Mesendoderm (in vitro differentiated cells): ENCODE results near the gene ARHGEF6.

Source experiments
- DNase-seq: peaks from one replicate; pipeline ENCODE4 v3.0.0; 2013
- H2AK5ac ChIP-seq: 2 replicates; pipeline ENCODE4 v1.6.1; 2013; ENCODE audit warnings: low read length, inconsistent platforms
- H2BK120ac ChIP-seq: 2 replicates; pipeline ENCODE4 v1.6.1; 2013; ENCODE audit warnings: low read depth, mild to moderate bottlenecking, low read length, moderate library complexity, mixed read lengths
- H2BK15ac ChIP-seq: replicated peaks from 2 replicates; pipeline ENCODE4 v1.6.1; 2013; ENCODE audit warnings: low read depth, mild to moderate bottlenecking, moderate library complexity
- H2BK5ac ChIP-seq: 2 replicates; pipeline ENCODE4 v1.6.1; 2013; ENCODE audit warnings: low read length, inconsistent platforms
- H3K18ac ChIP-seq: 2 replicates; pipeline ENCODE4 v1.6.1; 2013; ENCODE audit warnings: mild to moderate bottlenecking, low read length, mixed read lengths
- H3K23ac ChIP-seq: one replicate; pipeline ENCODE4 v1.6.1; 2013; ENCODE audit warnings: low read length
- H3K27ac ChIP-seq: 2 replicates; pipeline ENCODE4 v1.5.1; 2013; ENCODE audit warnings: low read depth, mild to moderate bottlenecking, inconsistent platforms, low read length, moderate library complexity
- H3K27me3 ChIP-seq: 2 replicates; pipeline ENCODE4 v1.6.1; 2013; ENCODE audit warnings: low read length, control low read depth, mild to moderate bottlenecking, inconsistent platforms; ENCODE audit not compliant: insufficient read depth, poor library complexity
- H3K36me3 ChIP-seq: 2 replicates; pipeline ENCODE4 v1.6.1; 2013; ENCODE audit warnings: low read length, inconsistent platforms; ENCODE audit not compliant: control insufficient read depth, insufficient read depth
- H3K4ac ChIP-seq: one replicate; pipeline ENCODE4 v1.6.1; 2013; ENCODE audit warnings: low read depth, mild to moderate bottlenecking, low read length, moderate library complexity
- H3K4me1 ChIP-seq: 2 replicates; pipeline ENCODE4 v1.6.1; 2013; ENCODE audit warnings: low read depth, low read length, inconsistent platforms; ENCODE audit not compliant: control insufficient read depth
- H3K4me2 ChIP-seq: 2 replicates; pipeline ENCODE4 v1.6.1; 2013; ENCODE audit warnings: low read length
- H3K4me3 ChIP-seq: 2 replicates; pipeline ENCODE4 v1.5.1; 2013; ENCODE audit warnings: mild to moderate bottlenecking, low read length
- H3K56ac ChIP-seq: one replicate; pipeline ENCODE4 v1.6.1; 2013; ENCODE audit warnings: low read length
- H3K79me1 ChIP-seq: 2 replicates; pipeline ENCODE4 v1.6.1; 2013; ENCODE audit warnings: low read length, inconsistent platforms
- H3K79me2 ChIP-seq: 2 replicates; pipeline ENCODE4 v1.6.1; 2013; ENCODE audit warnings: mild to moderate bottlenecking, low read length; ENCODE audit not compliant: control insufficient read depth, insufficient read depth
- H3K9ac ChIP-seq: 2 replicates; pipeline ENCODE4 v1.6.1; 2013; ENCODE audit warnings: low read length, inconsistent platforms
- H4K5ac ChIP-seq: one replicate; pipeline ENCODE4 v1.6.1; 2013; ENCODE audit warnings: low read length
- H4K8ac ChIP-seq: one replicate; pipeline ENCODE4 v1.6.1; 2013; ENCODE audit warnings: low read depth, mild to moderate bottlenecking, control low read depth, low read length, moderate library complexity
- WGBS: extraction: QIAGEN DNeasy Blood & Tissue Kit; methylation state at CpG from one replicate; pipeline ENCODE4 v1.1.7; 2013; ENCODE audit warnings: low lambda C conversion rate, missing lambda C conversion rate; ENCODE audit not compliant: insufficient coverage; ENCODE audit errors: extremely low coverage; 5-methylcytosine and 5-hydroxymethylcytosine counted together

The ARHGEF6 gene

DNA sequence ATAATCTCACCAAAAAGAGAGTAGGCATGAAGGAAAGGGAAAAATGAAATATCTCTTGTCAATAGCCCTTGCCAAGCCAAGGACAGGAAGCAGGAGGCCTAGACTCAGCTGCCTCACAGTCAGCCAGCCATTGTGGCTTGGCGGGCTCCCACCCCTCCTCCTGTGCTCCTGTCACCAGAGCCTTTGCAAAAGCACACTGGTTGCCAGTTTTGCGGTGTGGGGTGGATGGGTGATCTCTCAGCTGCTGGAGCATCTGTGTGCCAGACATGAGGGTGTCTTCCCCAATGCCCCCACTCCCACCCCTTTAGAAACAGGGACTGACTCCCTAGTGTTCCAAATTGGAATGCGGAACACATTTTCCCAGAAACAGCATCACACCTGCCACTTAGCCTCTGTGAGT, 26.1 kb downstream of the ARHGEF6 start:
- no peak overlapping the region for H2BK120ac ChIP-seq
- H2BK5ac ChIP-seq, result no peak overlapping the region
- H3K4me3 ChIP-seq, result no peak overlapping the region
- H3K36me3 ChIP-seq, result no peaks in the 10 kb centered on the region
- H3K9ac ChIP-seq, result no peak overlapping the region
- H3K4me2 ChIP-seq, result no peak overlapping the region
- WGBS, result no CpG with 5 or more reads among the region's 3 CpGs
- H2AK5ac ChIP-seq, result no peak overlapping the region
- H3K27ac ChIP-seq, result no peak overlapping the region
- H4K5ac ChIP-seq, result no peak overlapping the region
- no peak overlapping the region for H2BK15ac ChIP-seq
- no peaks in the 10 kb centered on the region for H3K27me3 ChIP-seq
- DNase-seq, result no peak
- H4K8ac ChIP-seq, result no peak overlapping the region
- no peaks in the 10 kb centered on the region for H3K79me2 ChIP-seq
- H3K4ac ChIP-seq, result no peak overlapping the region
- no peak overlapping the region for H3K18ac ChIP-seq
- H3K4me1 ChIP-seq, result no peaks in the 10 kb centered on the region
- no peak overlapping the region for H3K56ac ChIP-seq
- H3K79me1 ChIP-seq, result no peaks in the 10 kb centered on the region
- no peak overlapping the region for H3K23ac ChIP-seq

DNA sequence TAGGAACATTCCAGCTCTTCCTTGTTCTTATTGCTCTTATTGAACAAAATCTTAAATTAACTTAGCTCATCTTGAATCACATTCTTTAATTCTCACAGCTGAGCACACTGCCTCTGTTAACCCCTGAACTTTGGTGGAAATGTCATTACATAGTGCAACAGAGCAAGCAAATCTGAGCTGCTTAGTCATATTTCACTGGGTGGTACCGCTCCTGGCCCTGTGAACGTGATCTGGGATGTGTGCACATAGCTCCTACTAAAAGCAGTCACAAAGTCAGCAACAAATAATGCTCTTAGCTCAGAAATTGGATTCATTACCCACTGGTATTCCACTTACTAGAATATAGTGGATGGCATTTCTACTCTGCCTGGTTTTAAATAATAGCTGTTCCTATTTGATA, 27.9 kb downstream of the ARHGEF6 start:
- Histone ChIP-seq H3K18ac (no peak overlapping the region), H3K4me2 (no peak overlapping the region), H3K27ac (no peak overlapping the region), H3K36me3 (no peaks in the 10 kb centered on the region), H3K4ac (no peak overlapping the region), H3K27me3 (no peaks in the 10 kb centered on the region), H3K4me1 (no peaks in the 10 kb centered on the region), H3K4me3 (no peak overlapping the region), H3K56ac (no peak overlapping the region), H3K79me1 (no peaks in the 10 kb centered on the region), H4K5ac (no peak overlapping the region), H2BK120ac (no peak overlapping the region), H3K23ac (no peak overlapping the region), H4K8ac (no peak overlapping the region), H3K79me2 (no peaks in the 10 kb centered on the region), H2BK5ac (no peak overlapping the region), H3K9ac (no peak overlapping the region), H2AK5ac (no peak overlapping the region), H2BK15ac (no peak overlapping the region)
- no CpG with 5 or more reads among the region's 2 CpGs for WGBS
- DNase-seq, result no peak

DNA sequence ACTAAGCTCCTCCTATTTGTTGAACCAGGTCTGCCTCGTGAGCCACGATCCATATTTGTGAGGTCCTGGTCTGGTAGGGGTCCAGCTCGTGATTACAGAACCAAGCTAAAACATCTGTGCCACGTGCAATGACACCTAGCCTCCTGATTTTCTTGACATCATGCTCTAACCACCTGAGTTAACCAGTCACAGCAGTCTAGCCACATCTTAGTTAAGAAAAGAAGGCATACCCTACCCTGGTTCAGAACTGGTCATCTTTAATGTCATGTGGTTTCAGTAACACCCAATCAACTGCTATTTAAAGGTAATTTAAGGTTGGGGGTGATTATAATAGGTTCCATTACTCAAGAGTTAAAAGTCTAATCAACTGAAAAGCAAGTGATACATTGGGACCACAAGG, 28.4 kb downstream of the ARHGEF6 start:
- no peak overlapping the region for H4K8ac ChIP-seq
- no peaks in the 10 kb centered on the region for H3K79me2 ChIP-seq
- H3K4me3 ChIP-seq, result no peak overlapping the region
- no peak for DNase-seq
- no peak overlapping the region for H3K18ac ChIP-seq
- no peak overlapping the region for H2BK120ac ChIP-seq
- H3K23ac ChIP-seq, result no peak overlapping the region
- no peak overlapping the region for H4K5ac ChIP-seq
- no peak overlapping the region for H3K4ac ChIP-seq
- no peak overlapping the region for H2AK5ac ChIP-seq
- WGBS, result no CpG with 5 or more reads among the region's 4 CpGs
- H3K36me3 ChIP-seq, result no peaks in the 10 kb centered on the region
- H2BK5ac ChIP-seq, result no peak overlapping the region
- no peaks in the 10 kb centered on the region for H3K79me1 ChIP-seq
- H3K4me2 ChIP-seq, result no peak overlapping the region
- no peak overlapping the region for H3K56ac ChIP-seq
- H3K27me3 ChIP-seq, result no peaks in the 10 kb centered on the region
- no peaks in the 10 kb centered on the region for H3K4me1 ChIP-seq
- H3K27ac ChIP-seq, result no peak overlapping the region
- H3K9ac ChIP-seq, result no peak overlapping the region
- no peak overlapping the region for H2BK15ac ChIP-seq

DNA sequence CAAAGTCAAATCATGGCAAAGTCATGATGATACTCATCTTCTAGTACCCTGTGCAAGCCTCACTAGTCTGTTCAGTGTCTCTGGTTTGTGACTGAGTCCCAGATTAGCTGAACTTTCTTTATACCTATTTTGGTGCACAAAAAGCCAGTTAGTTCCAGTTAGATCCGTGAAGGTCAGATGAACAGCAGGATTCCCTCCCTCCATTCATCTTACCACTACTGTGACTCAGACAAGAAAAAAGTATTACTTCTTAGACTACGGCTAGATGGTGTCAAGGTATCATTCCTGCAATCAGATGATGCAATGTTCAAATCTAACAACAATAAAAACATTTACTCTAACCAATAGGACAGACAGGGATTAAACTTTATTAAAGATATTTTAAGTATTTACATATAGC, 30.4 kb downstream of the ARHGEF6 start:
- no peak overlapping the region for H2BK5ac ChIP-seq
- H3K79me2 ChIP-seq, result no peaks in the 10 kb centered on the region
- H2BK120ac ChIP-seq, result no peak overlapping the region
- no CpG with 5 or more reads among the region's 2 CpGs for WGBS
- no peak overlapping the region for H3K4me3 ChIP-seq
- H3K4ac ChIP-seq, result no peak overlapping the region
- no peak overlapping the region for H3K56ac ChIP-seq
- H3K4me2 ChIP-seq, result no peak overlapping the region
- H3K18ac ChIP-seq, result no peak overlapping the region
- H4K8ac ChIP-seq, result no peak overlapping the region
- no peaks in the 10 kb centered on the region for H3K4me1 ChIP-seq
- H4K5ac ChIP-seq, result no peak overlapping the region
- no peak overlapping the region for H3K23ac ChIP-seq
- H3K9ac ChIP-seq, result no peak overlapping the region
- H3K27me3 ChIP-seq, result no peaks in the 10 kb centered on the region
- no peaks in the 10 kb centered on the region for H3K36me3 ChIP-seq
- no peak overlapping the region for H2BK15ac ChIP-seq
- H3K27ac ChIP-seq, result no peak overlapping the region
- no peak overlapping the region for H2AK5ac ChIP-seq
- H3K79me1 ChIP-seq, result no peaks in the 10 kb centered on the region
- DNase-seq, result no peak

DNA sequence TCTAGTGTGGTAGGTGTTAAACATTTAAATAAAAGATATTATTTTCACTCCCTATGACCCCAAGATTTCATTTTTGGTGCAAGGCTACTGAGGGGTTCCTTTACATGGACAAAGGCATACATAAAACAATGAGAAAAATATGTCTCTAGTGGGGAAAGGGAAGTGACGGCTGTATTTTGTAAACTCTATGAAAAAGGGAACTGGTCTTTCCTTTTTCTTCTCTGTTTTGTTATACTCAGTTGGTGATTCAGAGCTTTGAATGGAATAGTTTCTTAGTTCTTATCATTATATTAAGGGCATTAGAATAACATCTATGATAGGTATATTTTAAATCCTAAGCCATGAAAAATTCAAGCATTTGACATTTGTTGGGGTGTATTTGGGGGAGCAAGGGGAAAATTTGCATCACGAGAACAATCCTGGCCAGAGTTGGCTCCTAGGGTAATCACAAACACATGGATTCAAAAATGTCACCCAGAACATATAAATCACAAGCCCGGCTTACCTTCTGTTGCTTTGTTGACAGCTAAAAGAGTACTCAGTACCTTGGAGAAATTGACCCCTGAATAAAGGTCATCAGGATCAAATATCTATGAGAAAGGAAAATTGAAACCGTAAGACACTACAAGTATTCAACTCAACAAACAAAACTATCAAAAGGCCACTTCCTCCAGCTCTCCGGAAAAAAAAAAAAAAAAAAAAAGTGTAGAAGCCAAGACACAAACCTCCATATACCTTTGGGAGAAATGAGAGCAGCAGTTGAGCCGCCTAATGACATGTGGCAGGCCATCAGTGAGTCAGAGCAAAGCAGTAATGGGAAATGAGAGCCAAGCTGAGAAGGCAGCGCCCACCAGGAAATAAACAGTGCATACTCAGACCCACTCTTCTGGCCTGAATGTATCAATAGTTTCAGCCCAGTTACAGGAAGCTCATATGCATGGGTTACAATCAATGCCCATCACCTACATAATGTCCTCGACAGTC, 33.4 kb downstream of the ARHGEF6 start:
- no peak overlapping the region for H3K4ac ChIP-seq
- no peaks in the 10 kb centered on the region for H3K4me1 ChIP-seq
- no peak overlapping the region for H2AK5ac ChIP-seq
- H4K5ac ChIP-seq, result no peak overlapping the region
- no peak overlapping the region for H4K8ac ChIP-seq
- H3K36me3 ChIP-seq, result no peaks in the 10 kb centered on the region
- H3K4me2 ChIP-seq, result no peak overlapping the region
- H3K79me1 ChIP-seq, result no peaks in the 10 kb centered on the region
- no peak for DNase-seq
- H2BK15ac ChIP-seq, result no peak overlapping the region
- H3K79me2 ChIP-seq, result no peaks in the 10 kb centered on the region
- H2BK120ac ChIP-seq, result no peak overlapping the region
- H3K27me3 ChIP-seq, result no peaks in the 10 kb centered on the region
- H3K23ac ChIP-seq, result no peak overlapping the region
- H3K9ac ChIP-seq, result no peak overlapping the region
- H2BK5ac ChIP-seq, result no peak overlapping the region
- no peak overlapping the region for H3K56ac ChIP-seq
- no CpG with 5 or more reads among the region's 8 CpGs for WGBS
- no peak overlapping the region for H3K27ac ChIP-seq
- H3K4me3 ChIP-seq, result no peak overlapping the region
- H3K18ac ChIP-seq, result no peak overlapping the region
